RWPE2 (cell line): ENCODE data around the gene GFRA4.

ENCODE experiments used
- ATAC-seq: fragments of 200-7000 bp; cut with Tn5 transposase; 3 replicates; pipeline ENCODE4 v1.9.1; 2021; ENCODE audit warnings: low read depth
- DNase-seq: peaks from one replicate; pipeline ENCODE4 v3.0.0-alpha.2; 2020; ENCODE audit warnings: low spot score
- H3K27ac ChIP-seq: fragments of 450-650 bp; 2 replicates; pipeline ENCODE4 v1.5.1; 2017; ENCODE audit warnings: mild to moderate bottlenecking; ENCODE audit not compliant: poor library complexity, severe bottlenecking
- H3K27me3 ChIP-seq: fragments of 250-450 bp; sonication (Bioruptor Pico); 2 replicates; pipeline ENCODE4 v1.5.1; 2021; ENCODE audit warnings: mild to moderate bottlenecking, moderate library complexity; ENCODE audit not compliant: insufficient read depth, poor library complexity, severe bottlenecking
- H3K36me3 ChIP-seq: fragments of 250-450 bp; sonication (Bioruptor Pico); 2 replicates; pipeline ENCODE4 v1.5.1; 2020; ENCODE audit warnings: low read depth, mild to moderate bottlenecking, moderate library complexity
- H3K4me1 ChIP-seq: fragments of 250-450 bp; sonication (Bioruptor Pico); 2 replicates; pipeline ENCODE4 v1.5.1; 2021; ENCODE audit warnings: mild to moderate bottlenecking, moderate library complexity; ENCODE audit not compliant: insufficient read depth, poor library complexity, severe bottlenecking
- H3K4me3 ChIP-seq: fragments of 250-450 bp; sonication (Bioruptor Pico); 2 replicates; pipeline ENCODE4 v1.5.1; 2021; ENCODE audit warnings: mild to moderate bottlenecking, moderate library complexity; ENCODE audit not compliant: severe bottlenecking
- H3K9me3 ChIP-seq: fragments of 250-450 bp; sonication (Bioruptor Pico); 2 replicates; pipeline ENCODE4 v1.5.1; 2021; ENCODE audit warnings: mild to moderate bottlenecking, moderate library complexity; ENCODE audit not compliant: severe bottlenecking
- CTCF ChIP-seq: fragments of 450-650 bp; IDR thresholded peaks from one replicate; pipeline ENCODE4 v1.5.1; 2017; ENCODE audit warnings: mild to moderate bottlenecking, moderate library complexity; ENCODE audit not compliant: poor library complexity, severe bottlenecking

The GFRA4 gene

GRCh38 chr20:3710011-3710466 lies 46.8 kb upstream of the GFRA4 start:
- H3K9me3 ChIP-seq: no peaks in the 10 kb centered on the region
- 0 out of 3 replicates have a peak, but pooled peaks have one; percentile 8 for ATAC-seq
- DNase-seq: no peak
- no peak overlapping the region for H3K27ac ChIP-seq
- TF ChIP-seq CTCF: no peak
- no peaks in the 10 kb centered on the region for H3K27me3 ChIP-seq
- H3K4me1 ChIP-seq: no peaks in the 10 kb centered on the region
- H3K4me3 ChIP-seq: no peak overlapping the region
- H3K36me3 ChIP-seq: no peaks in the 10 kb centered on the region

GRCh38 chr20:3707508-3707899 lies 44.3 kb upstream of the GFRA4 start:
- ATAC-seq (no peak), DNase-seq (no peak)
- TF ChIP-seq CTCF: no peak
- no peak overlapping the region for H3K4me3 ChIP-seq
- no peaks in the 10 kb centered on the region for H3K4me1 ChIP-seq
- no peaks in the 10 kb centered on the region for H3K36me3 ChIP-seq
- no peaks in the 10 kb centered on the region for H3K9me3 ChIP-seq
- H3K27me3 ChIP-seq: no peaks in the 10 kb centered on the region
- H3K27ac ChIP-seq: no peak overlapping the region

- DNase-seq: no peak
- peak; percentile 34; the same call in 1 of the 3 replicates for ATAC-seq
- Histone ChIP-seq H3K36me3 (no peaks in the 10 kb centered on the region), H3K4me3 (no peak overlapping the region), H3K27ac (no peak overlapping the region), H3K27me3 (no peaks in the 10 kb centered on the region), H3K4me1 (no peaks in the 10 kb centered on the region), H3K9me3 (no peaks in the 10 kb centered on the region)
- TF ChIP-seq CTCF: no peak
Measured at GRCh38 chr20:3706774-3707507, 43.7 kb upstream of the GFRA4 start.

- no peak for TF ChIP-seq CTCF
- DNase-seq: no peak
- H3K27ac ChIP-seq: no peak overlapping the region
Measured at GRCh38 chr20:3705970-3706739, 43.0 kb upstream of the GFRA4 start.

More at GRCh38 chr20:3705970-3706739, 43.0 kb upstream of the GFRA4 start:
- Histone ChIP-seq H3K4me3 (no peak overlapping the region), H3K9me3 (no peaks in the 10 kb centered on the region), H3K27me3 (no peaks in the 10 kb centered on the region), H3K4me1 (no peaks in the 10 kb centered on the region), H3K36me3 (no peaks in the 10 kb centered on the region)
- ATAC-seq: no peak
